Lung microvascular endothelial cell (primary cell): Measurements from ENCODE around the gene CCDC83. TPM values are rescaled to one million over a fixed set of nuclear protein-coding genes. Genes with fewer than 3 reads are reported as not detected.
A peak's percentile ranks its signal among the peaks of the same experiment; 100 is the strongest.

Experiments
- DNase-seq, 2 donors: peaks; one replicate each; pipeline versions ENCODE4 v3.0.0 to v3.0.0-alpha.2; 2010; ENCODE audit warnings: low read depth in 2 of 2
- total RNA-seq: library from RNA; depleted of rRNA; stranded (reverse); fragments of >200 nt; gene quantifications from 2 replicates; pipeline ENCODE4 v1.2.1, GENCODE V29; 2014

The CCDC83 gene
- not detected in 2 replicates for total RNA-seq

- no peak for DNase-seq
Observed at GRCh38 chr11:85855341-85855656, at the start of gene CCDC83. CCDC83 (plus strand) TSS chr11:85855383; CDS start chr11:85865124, 9,741 bp downstream.

GRCh38 chr11:85805387-85805786 is 49.8 kb upstream of the CCDC83 start:
- DNase-seq = no peak

DNA sequence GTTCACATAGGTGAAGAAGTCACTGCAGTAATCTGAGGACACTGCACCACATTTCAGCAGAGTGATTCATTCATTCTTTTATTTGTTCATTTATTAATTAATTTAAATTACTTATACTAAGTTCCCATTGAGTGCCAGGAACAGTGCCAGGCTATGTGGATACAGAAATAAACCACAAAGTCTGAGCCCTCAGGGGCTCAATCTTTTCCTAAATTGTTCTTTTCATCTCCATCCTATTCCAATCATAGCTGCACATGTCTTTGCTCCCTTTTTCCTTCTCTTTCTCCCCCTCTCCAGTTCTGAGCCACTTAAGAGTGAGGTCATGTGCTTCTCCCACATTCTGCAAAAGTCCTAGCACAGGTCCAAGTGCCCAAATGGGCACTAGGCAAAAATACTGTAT is 49.2 kb upstream of the CCDC83 start:
- no peak for DNase-seq

DNA sequence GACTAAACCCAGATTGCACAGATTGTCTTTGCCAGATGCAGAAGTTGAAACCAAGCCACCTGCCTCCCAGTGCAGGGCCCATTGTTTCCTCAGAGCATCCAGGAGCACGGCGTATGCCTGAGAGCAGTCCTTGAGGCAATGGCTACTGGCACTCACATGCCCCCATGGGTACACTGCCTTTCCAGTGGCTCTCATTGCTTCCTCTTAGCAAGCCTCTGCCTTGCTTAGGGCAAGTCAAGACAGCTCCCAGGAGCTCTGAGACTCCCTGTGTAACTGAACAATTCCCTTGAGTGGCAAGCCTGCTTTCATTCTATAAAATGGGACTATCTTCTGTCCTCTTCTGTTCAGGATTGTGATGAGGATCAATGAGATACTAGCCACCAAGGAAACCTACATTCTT is 48.3 kb upstream of the CCDC83 start:
- no peak for DNase-seq

- no peak for DNase-seq
Observed at GRCh38 chr11:85809191-85809590, 46.0 kb upstream of the CCDC83 start.

- no peak for DNase-seq
Observed at GRCh38 chr11:85809863-85810262, 45.3 kb upstream of the CCDC83 start.

DNA sequence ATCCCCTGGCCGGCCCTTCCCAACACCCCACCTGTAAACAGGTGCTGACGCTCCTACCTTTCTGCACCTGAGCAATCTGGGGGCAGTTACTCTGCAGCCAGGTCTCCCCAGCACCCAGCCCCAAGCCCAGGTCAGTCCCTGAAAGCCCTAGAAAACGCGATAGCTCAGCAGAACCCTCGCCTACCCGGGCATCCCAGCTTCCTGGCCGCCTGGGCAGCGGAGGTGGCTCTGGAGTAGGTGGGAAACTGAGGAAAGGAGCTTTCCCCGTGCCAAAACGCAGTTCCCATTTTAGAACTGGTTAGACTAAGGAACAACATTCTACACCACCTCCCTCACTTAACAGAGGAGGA is 44.7 kb upstream of the CCDC83 start:
- DNase-seq = no peak

DNA sequence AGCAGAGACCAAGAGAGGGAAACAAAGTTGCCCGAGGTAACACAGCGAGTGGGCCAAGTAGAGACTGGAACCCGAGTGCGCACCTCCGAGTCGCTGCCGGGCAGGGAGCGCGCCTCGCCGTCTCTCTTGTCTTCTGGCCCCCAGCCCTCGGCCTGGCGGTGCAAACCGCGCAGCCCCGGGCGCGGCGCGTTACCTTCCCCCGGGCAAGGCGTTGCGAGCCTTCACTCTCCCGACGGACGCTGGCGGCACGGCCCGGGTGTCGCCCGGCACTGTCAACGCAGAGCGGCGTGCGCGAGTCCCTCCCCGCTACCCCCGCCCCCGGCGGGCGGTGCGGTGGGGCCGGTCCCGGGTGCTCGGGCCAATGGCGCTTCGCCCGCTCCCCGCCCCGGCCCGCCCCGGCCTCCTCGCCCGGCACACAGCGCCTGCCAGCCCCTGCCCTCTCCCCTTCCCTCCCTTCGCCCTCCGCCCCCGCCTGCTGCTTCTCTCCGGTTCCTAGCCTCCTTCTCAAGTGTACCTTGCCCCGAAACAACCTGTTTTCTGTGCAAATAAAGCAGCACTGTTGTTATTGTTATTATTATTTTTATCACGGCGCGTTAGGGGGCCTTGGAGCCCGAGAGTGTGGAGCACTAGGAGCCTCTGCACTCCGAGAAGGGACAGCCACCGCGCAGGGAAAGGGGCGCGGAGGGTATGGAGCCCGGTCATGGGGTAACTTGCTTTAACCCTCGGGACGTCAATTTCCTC is 44.1 kb upstream of the CCDC83 start, which contains the start of gene SYTL2:
Gene SYTL2, minus strand, starts transcription at position 271 of the 741 bp plus-strand sequence. CDS start 53,416 bp downstream, outside the sequence.
- DNase-seq = peak; percentile 37 to 56

DNA sequence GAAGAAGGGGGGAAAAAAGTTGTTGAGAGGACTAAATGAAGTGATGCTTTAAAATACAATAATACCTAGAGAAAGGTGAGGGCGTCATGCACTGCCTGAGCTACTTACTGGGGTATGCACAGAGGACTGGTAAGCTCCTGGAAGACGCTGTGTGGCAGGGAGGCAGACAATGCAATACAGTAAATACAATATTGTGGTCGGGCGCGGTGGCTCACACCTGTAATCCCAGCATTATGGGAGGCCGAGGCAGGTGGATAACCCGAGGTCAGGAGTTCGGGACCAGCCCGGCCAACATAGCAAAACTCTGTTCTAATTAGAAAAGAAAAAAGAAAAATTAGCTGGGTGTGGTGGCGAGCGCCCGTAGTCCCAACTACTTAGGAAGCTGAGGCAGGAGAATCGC is 43.6 kb upstream of the CCDC83 start:
- no peak for DNase-seq

- DNase-seq = no peak
Observed at GRCh38 chr11:85813721-85814120, 41.5 kb upstream of the CCDC83 start.

GRCh38 chr11:85815186-85815931 is 39.8 kb upstream of the CCDC83 start:
- no peak for DNase-seq

- no peak for DNase-seq
Observed at GRCh38 chr11:85819441-85819840, 35.7 kb upstream of the CCDC83 start.

DNA sequence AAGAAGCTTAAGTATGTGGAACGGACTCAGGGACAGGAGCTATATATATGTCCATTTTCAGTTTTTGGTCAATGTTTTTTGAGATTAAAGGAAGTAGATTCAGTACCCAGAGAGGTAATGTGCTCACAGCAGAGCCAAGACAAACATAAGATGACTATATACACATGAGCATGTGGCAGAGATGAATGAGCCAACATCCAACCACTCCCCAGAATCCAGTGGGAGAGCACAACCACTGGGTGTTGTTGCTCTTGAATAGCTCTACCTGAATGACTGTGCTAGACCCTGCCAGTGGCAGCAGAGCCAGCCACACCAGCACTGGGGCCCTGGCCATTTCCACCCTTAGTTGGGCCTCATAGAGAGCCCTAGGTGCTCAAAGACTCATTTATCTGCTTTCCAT is 33.5 kb upstream of the CCDC83 start:
- no peak for DNase-seq

DNA sequence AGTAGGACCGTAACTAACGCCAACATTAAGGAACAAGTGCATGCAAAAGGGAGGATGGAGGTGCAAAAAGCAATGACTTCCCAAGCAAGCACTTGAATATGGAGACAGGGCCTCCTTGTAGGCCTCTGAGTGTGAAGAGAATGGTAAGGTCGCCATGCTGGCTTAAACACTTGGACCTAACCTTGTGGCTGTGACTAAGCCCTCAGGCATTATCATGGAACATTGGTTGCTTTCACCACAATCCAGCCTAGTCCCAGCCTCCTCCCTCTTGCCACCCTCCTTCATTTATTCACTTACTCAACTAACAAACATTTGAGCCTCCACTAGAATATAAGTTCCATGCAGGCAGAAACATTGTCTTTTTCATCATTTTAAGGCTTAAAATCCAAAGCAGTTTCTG is 32.4 kb upstream of the CCDC83 start:
- no peak for DNase-seq

GRCh38 chr11:85823816-85824215 is 31.4 kb upstream of the CCDC83 start:
- DNase-seq = no peak

- DNase-seq = no peak
Observed at GRCh38 chr11:85825616-85826015, 29.6 kb upstream of the CCDC83 start.

DNA sequence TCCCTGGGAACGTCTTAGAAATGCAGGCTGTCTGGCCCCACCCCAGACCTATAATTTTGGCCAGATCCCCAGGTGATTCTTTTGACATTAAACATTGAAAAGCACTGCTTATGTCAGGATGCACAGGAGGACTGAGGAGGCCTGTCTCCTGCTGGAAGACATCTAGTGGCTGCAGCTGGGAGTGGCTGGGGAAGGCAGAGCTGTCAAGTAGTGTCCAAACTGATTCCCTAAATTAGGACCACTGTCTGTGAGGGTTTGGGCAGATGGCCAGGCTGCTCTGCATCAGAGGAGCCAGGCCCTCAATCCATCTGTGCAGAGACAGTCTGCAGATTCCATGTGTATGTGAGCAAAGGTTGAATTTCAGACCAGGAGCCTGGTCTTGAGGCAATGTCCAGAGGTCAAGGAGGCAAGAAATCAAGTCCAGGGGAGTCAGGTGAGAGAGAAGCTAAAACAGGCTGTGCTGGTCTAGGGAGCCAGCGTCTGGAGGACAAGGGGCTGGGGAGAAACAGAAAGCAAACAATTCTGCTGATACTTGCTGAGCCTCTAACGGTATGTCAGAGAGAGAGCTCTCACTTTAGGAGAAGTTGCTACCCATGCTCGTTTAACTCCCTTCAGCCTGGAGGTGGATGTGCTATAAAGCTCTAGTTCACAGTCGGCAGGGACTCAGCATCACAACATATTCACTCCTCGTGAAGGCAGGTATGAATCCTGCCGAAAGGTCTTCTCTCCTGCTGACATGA is 28.9 kb upstream of the CCDC83 start:
- peak; percentile 12 to 31 for DNase-seq

GRCh38 chr11:85827748-85828639 is 27.2 kb upstream of the CCDC83 start:
- peak in 1 of 2 donors; percentile 27 for DNase-seq

DNA sequence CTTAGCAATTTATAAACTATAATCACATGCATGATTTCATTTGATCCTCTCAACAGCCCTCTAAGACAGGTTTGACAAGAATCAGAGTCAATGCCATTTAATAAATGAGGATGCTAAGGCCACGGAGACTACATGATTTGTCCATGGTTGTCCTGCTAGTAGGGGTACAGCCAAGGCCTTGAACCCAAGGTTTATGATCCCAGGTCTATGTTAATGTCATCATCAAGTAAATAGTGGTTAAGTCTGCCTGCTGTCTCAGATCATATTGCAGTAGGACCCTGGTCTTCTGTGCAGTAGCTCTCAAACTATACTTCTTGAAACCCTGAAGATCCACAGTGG is 26.6 kb upstream of the CCDC83 start:
- no peak for DNase-seq

GRCh38 chr11:85829172-85829571 is 26.0 kb upstream of the CCDC83 start:
- no peak for DNase-seq

DNA sequence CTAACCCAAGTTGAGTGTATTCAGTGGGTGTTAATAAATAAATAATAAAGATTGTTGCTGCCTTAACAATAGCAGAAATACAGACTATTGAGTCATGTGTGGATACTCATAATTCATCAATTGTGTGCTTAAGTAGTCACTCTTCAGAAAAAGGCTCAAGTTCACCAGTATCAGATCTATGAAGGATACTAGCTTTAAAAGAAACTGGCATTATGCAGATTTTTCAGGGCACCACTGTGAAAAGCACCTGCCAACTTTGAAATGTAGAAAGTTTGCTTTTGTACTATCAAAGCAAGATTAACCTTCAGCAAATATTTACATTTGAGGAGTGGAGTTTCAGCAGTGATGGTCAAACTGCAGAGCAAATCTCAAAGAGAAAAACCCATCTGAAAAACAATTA is 24.1 kb upstream of the CCDC83 start:
- no peak for DNase-seq

DNA sequence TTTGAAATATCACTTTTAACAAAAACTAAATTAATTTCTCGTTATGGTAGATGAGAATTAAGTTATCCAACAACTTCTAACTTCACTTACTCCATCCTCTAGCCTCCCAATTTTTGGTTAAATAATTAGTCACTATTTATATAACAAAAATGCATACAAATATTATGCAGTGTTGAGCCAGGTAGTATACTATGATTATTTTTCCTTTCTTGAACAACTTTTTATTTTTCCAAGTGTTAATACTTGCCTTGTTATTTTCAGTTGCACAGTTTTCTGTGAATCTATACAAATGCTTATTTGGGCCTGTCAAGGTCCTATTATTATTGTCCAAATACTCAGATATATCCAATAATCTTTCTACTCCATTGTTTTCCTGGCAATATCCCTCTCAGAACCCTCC is 19.9 kb upstream of the CCDC83 start:
- no peak for DNase-seq
